Measurements from ENCODE around the gene ABHD11.

DNA sequence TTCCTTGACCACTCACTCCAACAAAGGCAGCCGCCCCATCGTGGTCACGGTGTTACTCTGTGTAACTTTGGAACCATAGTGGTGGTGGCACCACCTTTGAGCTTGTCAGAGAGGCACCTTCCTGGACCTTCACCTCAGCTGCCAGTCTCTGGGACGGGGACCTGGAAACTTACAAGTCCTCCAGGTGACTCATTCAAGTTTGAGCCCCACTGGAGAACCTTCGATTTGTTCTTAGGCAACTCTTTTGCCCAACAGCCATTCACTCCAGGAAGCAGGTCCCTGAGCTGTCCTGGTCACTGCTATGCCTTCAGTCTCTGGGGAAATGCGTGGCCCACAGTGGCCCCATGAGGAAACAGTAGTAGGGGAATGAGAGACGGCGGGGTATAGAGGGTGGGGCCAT is 36.4 kb downstream of the ABHD11 start:
- no peak for TF ChIP-seq POLR2A (IDR thresholded peaks at IDR 0.05; ENCODE audit: low read depth, low read length)
- no peak for TF ChIP-seq TAF1 (IDR thresholded peaks at IDR 0.05; ENCODE audit: low read depth, low read length)
- no peak for TF ChIP-seq POLR2AphosphoS5 (IDR thresholded peaks at IDR 0.05; ENCODE audit: low read depth, low read length)
- no peak for TF ChIP-seq PAX5 (IDR thresholded peaks at IDR 0.05; ENCODE audit: insufficient read depth, low read length, severe bottlenecking)

Measured in GM12891 (cell line).